GM12891 (cell line): ENCODE data around the gene GINM1. TPM values are rescaled to one million over a fixed set of nuclear protein-coding genes. Genes with fewer than 3 reads are reported as not detected.
A peak's percentile ranks its signal among the peaks of the same experiment; 100 is the strongest.

ENCODE experiments used
- DNase-seq: peaks from one replicate; pipeline ENCODE4 v3.0.0; 2011; ENCODE audit warnings: low spot score; ENCODE audit not compliant: insufficient read length
- FAIRE-seq: peaks from 2 replicates; lab custom pipeline; 2011; peaks lifted over from hg19 to GRCh38; lab: Jason Lieb, UNC
- PAX5 ChIP-seq: IDR thresholded peaks from 2 replicates; pipeline ENCODE4 v1.6.1; 2011; ENCODE audit warnings: low read length, moderate library complexity, mild to moderate bottlenecking; ENCODE audit not compliant: insufficient read depth, severe bottlenecking
- POLR2A ChIP-seq: IDR thresholded peaks from 2 replicates; pipeline ENCODE4 v1.6.1; 2011; ENCODE audit warnings: low read depth, low read length, control low read depth
- POLR2AphosphoS5 ChIP-seq: IDR thresholded peaks from 2 replicates; pipeline ENCODE4 v1.6.1; 2011; ENCODE audit warnings: low read depth, low read length, control low read depth
- POU2F2 ChIP-seq: IDR thresholded peaks from 2 replicates; pipeline ENCODE4 v1.6.1; 2011; ENCODE audit warnings: low read depth, mild to moderate bottlenecking, control low read depth, low read length, moderate library complexity
- SPI1 ChIP-seq: IDR thresholded peaks from 2 replicates; pipeline ENCODE4 v1.6.1; 2011; ENCODE audit warnings: low read depth, low read length, control low read depth
- TAF1 ChIP-seq: IDR thresholded peaks from 2 replicates; pipeline ENCODE4 v1.6.1; 2011; ENCODE audit warnings: low read depth, low read length, control low read depth
- polyA plus RNA-seq: library from polyadenylated mRNA; unstranded; fragments of >200 nt; gene quantifications from one replicate; pipeline ENCODE4 v1.2.1, GENCODE V29; 2012; ENCODE audit warnings: low read depth, missing spikeins, inconsistent platforms; ENCODE audit not compliant: missing spikeins

Gene GINM1, protein sequence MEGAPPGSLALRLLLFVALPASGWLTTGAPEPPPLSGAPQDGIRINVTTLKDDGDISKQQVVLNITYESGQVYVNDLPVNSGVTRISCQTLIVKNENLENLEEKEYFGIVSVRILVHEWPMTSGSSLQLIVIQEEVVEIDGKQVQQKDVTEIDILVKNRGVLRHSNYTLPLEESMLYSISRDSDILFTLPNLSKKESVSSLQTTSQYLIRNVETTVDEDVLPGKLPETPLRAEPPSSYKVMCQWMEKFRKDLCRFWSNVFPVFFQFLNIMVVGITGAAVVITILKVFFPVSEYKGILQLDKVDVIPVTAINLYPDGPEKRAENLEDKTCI
- polyA plus RNA-seq, result 20.1 TPM

- FAIRE-seq (peak; percentile 94), DNase-seq (peak; percentile 84)
- TF ChIP-seq POLR2AphosphoS5, result peak; percentile 63; the same call in 1 of the 2 replicates
- TF ChIP-seq TAF1, result 0 out of 2 replicates have a peak, but pooled peaks have one; percentile 19
- TF ChIP-seq SPI1, result no peak
- TF ChIP-seq POLR2A, result no peak
- no peak for TF ChIP-seq PAX5
- TF ChIP-seq POU2F2, result peak; percentile 15; the same call in 1 of the 2 replicates
Measured at GRCh38 chr6:149565527-149566409, at the start of gene GINM1. Gene GINM1, plus strand, starts transcription at chr6:149566375. Its CDS starts 40 bp downstream, at chr6:149566415.

GRCh38 chr6:149529650-149530049, 36.5 kb upstream of the GINM1 start:
- DNase-seq, result no peak
- TF ChIP-seq POLR2A, result no peak
- TF ChIP-seq POU2F2, result no peak
- no peak for TF ChIP-seq SPI1
- no peak for TF ChIP-seq POLR2AphosphoS5
- TF ChIP-seq PAX5, result no peak
- no peak for TF ChIP-seq TAF1
- FAIRE-seq, result no peak

DNA sequence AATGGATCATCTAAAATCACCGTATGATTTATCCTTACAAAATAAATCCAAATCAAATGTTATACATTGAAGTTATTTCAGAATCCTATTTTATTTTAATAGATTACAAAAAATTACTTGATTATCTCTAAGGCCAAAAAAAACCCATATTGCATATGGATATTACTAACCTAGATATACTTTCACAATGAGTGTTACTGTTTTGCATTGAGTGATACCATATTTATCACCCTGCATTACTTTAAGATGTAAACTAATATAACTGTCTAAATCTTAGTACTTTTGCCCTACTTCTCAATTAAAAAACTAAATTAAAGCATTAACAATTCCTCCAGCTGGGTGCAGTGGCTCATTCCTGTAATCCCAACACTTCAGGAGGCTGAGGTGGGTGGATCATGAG, 31.4 kb upstream of the GINM1 start:
- FAIRE-seq, result peak; percentile 5
- TF ChIP-seq POU2F2 (no peak), PAX5 (no peak), TAF1 (no peak), POLR2AphosphoS5 (no peak), SPI1 (no peak), POLR2A (no peak)

GRCh38 chr6:149541139-149541538, 25.0 kb upstream of the GINM1 start:
- FAIRE-seq, result no peak

More for the DNA sequence above, 31.4 kb upstream of the GINM1 start:
- DNase-seq, result no peak

GRCh38 chr6:149544646-149545257, 21.4 kb upstream of the GINM1 start:
- no peak for DNase-seq
- TF ChIP-seq POU2F2, result no peak
- no peak for TF ChIP-seq TAF1
- TF ChIP-seq PAX5, result no peak
- TF ChIP-seq POLR2AphosphoS5, result no peak
- no peak for TF ChIP-seq SPI1
- TF ChIP-seq POLR2A, result no peak
- FAIRE-seq, result no peak

More at GRCh38 chr6:149541139-149541538, 25.0 kb upstream of the GINM1 start:
- no peak for TF ChIP-seq POU2F2
- TF ChIP-seq TAF1, result no peak
- no peak for TF ChIP-seq POLR2AphosphoS5
- no peak for TF ChIP-seq SPI1
- TF ChIP-seq POLR2A, result no peak
- TF ChIP-seq PAX5, result no peak
- no peak for DNase-seq

GRCh38 chr6:149545258-149545753, 20.9 kb upstream of the GINM1 start:
- FAIRE-seq (no peak), DNase-seq (no peak)
- TF ChIP-seq PAX5, result no peak
- TF ChIP-seq TAF1, result no peak
- no peak for TF ChIP-seq SPI1
- TF ChIP-seq POU2F2, result no peak
- no peak for TF ChIP-seq POLR2A
- TF ChIP-seq POLR2AphosphoS5, result no peak

- DNase-seq, result peak; percentile 73
- TF ChIP-seq POU2F2, result peak; percentile 70
- peak; percentile 76 for TF ChIP-seq POLR2AphosphoS5
- TF ChIP-seq PAX5, result no peak
- peak; percentile 85 for TF ChIP-seq TAF1
- no peak; the same call in 1 of the 2 replicates for TF ChIP-seq SPI1
- TF ChIP-seq POLR2A, result peak; percentile 75
- peak; percentile 98 for FAIRE-seq
Measured at GRCh38 chr6:149545754-149546471, 20.3 kb upstream of the GINM1 start, which contains the start of gene PPIL4. Gene PPIL4, minus strand, starts transcription at chr6:149546043. Its CDS starts 38 bp downstream, at chr6:149546005.

DNA sequence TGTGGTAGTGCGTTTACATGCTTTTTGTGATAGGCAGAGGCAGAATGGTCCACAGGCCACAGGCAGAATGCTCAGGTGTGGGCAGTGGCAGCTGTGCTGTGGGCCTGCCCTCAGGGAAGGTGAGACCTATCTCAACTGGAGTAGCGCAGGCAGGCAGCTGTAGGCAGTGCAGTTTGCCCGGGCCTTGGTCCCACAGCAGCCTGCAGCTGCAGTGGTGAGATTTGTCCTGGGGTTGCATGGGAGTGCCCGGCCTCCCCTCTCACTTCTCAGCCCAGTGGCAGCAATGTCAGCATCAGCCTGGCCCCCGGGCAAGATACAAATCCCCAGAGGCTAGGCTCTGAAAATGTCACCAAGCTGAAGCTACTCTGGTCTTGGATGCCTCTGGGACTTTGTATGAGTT, 14.3 kb upstream of the GINM1 start:
- no peak for DNase-seq

More for the DNA sequence above, 14.3 kb upstream of the GINM1 start:
- FAIRE-seq, result no peak
- TF ChIP-seq TAF1, result no peak
- TF ChIP-seq SPI1, result no peak
- no peak for TF ChIP-seq PAX5
- TF ChIP-seq POLR2A, result no peak
- no peak for TF ChIP-seq POLR2AphosphoS5
- no peak for TF ChIP-seq POU2F2
